Measurements from ENCODE around the gene TM9SF3. TPM values are rescaled to one million over a fixed set of nuclear protein-coding genes. Genes with fewer than 3 reads are reported as not detected.

The TM9SF3 gene
- 129 TPM for total RNA-seq

DNA sequence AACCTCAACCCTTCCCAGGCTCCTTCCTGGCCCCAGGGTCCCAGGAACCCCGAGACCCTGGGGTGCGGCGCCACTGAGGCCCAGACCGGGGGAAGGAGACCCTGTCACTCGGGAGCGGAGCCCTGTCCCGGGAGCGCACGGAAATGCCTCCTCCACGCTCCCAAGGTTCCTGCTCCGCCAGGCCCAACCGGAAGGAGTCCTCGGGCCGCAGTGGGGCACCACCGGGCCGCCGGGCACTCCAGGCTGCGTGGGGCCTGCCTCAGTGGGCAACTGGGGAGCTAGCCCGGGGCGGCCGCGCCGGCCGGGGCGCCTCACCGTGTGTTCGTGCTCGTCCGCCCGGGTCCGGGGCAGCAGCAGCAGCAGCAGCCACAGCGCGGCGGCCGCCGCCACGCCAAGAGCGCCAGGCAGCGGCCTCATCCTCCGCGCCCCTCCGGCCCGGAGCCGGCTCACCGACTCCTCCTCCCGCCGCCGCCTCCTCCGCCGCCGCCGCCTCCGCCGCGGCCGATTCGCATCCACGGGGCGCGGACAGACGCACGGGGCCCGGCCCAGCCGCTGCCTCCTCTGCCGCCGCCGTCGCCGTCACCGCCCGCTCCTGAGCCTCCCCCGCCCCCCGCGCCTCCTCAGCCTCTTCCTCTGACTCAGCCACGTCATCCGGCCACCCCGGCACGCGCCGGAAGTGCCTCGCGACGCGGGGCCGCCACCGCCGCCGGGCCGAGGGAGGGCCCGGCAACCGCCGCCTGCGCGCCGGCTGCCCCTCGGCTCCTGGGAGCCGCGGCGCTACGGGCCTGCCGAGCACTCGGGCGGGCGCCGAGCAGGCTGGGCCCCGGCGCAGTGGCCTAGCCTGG is at the start of gene TM9SF3:
Gene TM9SF3, minus strand, starts transcription at position 594 of the 845 bp plus-strand sequence. Its CDS starts 177 bp downstream, at position 417.
- DNase-seq, result peak; percentile 88

DNA sequence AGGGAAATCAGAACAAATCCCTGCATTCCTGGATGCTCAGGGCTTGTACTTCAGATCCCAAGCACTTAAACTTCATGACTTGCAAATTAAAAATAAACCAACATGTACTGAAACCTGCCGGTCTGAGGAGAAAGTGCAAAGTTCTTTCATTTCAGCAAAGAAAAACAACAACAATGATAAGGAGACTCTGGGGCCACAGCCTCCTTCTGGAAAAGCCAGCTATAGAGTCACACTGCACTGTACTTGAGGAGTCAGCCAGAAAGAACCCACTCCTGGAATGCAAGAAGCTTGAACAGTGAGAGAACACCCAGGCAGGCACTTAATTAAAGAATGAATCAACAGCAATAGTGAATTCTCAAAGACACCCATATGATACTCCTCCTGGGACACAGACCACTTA is 49.7 kb upstream of the TM9SF3 start:
- no peak for DNase-seq

DNA sequence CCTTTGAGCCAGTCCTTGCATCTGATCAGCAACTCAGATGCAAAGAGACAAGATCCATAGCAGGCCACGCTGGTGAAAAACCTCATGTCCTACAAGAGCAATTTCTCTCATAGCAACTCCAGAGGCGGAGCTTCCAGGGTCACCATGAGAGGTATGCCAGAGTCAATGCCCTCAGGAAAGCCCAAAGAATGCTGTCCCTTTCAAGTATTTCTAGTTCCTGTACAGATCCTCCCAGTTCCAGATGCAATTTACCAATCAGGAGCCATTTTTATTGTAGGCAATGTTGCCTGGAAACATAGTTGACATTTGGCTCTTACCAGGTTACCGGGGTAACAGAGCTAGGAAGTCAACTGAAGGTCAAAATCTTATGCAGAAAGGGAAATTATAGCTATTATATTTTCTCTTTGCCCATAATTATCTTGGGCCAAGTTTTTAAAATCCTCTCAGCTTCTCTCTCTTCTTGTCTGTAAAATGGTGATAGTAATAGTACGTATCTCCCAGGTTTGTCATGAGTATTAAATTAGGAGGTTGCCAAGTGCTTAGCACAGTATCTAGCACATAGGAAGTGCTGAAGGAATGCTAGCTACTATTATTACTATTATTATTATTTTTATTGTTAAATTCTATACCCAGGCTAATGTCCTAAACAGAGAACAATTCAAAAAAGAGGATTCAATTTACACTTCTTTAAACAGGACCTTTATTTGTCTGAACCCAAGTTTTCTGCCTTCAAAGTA is 46.3 kb upstream of the TM9SF3 start:
- DNase-seq, result no peak

DNA sequence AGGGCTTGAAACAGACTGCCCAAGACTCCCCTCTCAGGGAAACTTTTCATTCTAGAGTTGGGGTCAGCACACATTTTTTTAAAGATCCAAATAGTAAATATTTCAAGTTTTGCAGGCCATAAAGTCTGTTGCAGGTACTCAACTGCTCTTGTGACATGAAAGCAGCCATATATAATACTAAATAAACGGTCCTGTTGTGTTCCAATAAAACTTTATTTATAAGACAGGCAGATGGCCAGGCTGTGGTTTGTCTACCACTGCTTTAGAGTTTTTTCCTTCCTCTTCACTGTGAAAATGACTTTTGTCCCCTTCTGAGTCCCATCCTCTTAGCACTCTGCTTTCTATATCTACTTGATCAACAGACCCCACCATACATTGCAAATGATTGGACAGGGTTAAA is 40.5 kb upstream of the TM9SF3 start:
- DNase-seq, result no peak

DNA sequence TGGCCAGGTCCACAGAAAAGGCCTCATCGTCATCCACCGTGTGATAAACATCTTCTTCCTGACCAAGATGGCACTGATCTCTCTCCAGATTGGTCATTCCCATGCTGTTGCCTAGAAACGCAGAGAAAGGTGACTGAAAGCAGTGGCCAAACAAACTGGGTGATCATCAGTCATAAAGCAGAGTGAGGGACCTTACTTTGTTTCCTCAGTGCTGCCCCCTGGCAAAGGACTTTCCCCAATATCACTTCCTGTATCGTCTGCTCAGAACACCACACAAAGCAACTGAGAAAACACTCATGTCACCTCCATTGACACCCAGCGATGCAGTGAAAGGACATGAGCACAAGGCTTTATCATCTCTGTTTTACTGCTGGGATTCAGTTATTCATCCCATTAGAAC is 40.0 kb upstream of the TM9SF3 start:
- no peak for DNase-seq

DNA sequence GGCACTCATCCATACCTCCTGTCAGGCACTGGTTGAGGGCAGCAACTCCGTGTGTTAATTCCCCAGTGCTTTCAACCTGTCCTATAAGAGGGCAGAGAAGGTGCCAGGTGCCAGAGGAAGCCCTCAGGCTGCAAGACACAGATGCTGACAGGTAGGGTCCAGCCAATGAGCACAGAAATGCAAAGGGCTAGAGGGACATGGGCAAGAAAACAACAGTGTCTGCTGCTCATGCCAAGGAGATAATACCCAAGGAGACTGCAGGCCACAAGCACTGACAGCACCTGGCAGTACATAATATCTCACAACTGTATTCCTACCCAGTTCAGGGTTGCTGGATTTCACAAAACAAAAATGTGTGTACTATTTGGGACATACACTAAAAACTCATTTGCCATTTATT is 38.4 kb upstream of the TM9SF3 start:
- no peak for DNase-seq

DNA sequence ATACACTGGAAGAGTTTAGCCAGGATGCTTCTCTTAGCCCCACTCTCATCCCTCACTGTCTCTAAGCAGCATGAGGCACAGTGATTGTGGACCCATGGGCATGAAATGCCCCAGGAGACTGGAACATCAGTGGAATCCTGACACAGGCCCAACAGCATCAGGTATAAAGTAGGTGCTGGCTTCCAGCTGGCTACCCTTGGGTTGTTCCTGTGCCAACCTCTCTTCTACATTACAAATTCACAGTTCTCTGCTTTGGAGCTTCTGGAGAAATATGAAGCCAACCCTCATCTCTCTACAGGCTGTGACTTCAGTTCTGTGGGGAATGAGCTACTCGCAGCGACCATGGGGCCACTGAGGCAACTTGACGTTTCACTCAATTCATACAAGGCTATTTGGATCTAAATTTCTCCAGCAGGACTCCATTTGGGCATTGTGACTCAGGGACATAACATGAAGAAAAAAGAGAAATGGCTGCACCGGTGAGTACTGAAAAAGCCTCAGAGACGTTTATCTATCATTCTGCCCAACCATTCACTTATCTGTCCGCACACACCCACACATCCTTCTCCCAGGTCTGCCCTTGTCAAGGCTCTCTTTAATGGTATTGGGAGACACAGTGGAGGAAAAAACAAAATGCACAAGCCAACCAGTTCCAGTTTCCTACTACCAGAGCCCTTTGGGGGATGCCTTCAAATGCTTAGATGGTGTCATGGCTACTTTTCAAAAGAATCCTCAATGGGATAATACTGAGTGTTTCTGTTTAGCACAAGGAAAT is 35.4 kb upstream of the TM9SF3 start:
- no peak for DNase-seq

DNA sequence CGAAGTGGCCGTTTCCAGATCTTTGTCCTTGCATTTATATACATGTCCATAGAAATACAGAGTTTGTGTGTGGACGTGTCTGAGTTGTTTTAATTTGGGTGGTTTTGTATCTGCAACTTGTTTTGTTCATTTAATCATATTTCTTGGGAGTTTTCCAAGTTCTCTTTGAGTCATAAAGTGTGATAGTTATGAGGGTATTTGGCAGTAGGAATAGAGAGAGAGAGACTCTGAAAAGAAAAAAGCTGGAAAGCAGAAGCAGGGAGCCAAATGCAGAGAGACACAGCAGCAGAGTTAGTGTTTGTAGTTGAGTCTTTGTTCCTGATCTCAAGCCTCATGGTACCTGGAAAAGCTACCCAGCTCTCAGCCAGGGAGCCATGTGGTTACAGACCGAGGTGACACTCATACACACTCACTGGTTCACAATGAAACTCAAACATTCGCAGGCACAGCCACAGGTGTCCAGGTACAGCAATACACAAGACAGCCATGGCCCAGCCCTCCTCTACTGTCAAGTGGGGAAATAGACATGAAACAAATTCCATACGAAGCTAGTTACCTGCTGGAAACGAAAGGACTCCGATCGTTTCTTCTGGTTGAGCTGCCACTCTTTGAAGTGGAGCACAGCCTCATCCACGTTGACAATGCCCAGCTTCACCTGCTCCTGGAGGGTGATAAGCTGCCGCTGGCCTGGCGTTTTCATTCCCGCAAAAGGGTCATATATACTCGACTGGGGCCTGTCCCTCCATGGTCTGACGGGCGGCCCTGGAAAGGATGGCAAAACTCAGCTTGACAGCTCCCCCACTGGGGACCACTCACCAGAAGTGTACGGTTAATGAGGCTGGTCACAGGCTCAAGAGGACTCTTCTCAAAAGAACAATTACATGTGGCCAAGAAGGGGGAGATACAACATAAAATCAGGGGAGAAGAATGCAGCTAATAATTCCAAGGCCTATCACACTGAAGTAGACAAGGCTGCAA is 33.3 kb upstream of the TM9SF3 start:
- no peak for DNase-seq

DNA sequence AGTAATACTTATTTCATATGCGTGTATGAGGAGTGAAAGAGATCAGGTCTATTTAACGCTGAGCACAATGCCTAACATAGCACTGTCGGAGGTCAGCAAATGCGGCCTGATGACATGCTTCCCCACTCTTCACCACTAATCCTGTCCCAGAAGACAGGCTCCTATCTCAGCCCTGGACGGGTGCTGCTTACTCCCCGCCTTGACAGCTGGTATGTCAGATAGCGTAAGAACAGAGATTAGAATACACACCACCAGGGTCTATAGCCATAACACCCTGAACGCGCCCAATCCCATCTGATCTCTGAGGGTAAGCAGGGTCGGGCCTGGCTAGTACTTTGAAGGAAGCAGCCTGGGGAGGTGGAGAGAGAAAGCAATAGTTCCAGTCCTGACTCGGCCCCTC is 32.3 kb upstream of the TM9SF3 start:
- no peak for DNase-seq

DNA sequence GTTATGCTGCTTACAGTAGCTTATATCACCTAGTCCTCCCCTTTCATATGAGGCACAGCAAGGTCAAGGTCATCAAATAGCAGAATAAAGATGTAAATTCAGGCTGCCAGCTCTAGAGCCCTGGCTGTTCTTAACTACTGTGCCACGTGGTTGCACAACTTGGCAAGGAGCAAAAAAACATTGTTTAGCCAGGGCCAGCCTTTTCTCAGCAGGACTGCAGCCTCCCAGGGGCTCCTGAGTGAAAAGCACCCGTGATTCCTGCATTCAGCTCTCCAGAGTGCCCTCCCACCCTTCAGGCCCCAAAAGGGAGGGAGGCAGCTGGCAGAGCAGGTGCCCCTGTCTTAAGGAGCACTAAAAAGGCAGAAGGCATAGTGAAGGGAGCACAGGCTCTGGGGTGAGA is 31.8 kb upstream of the TM9SF3 start:
- DNase-seq, result no peak

DNA sequence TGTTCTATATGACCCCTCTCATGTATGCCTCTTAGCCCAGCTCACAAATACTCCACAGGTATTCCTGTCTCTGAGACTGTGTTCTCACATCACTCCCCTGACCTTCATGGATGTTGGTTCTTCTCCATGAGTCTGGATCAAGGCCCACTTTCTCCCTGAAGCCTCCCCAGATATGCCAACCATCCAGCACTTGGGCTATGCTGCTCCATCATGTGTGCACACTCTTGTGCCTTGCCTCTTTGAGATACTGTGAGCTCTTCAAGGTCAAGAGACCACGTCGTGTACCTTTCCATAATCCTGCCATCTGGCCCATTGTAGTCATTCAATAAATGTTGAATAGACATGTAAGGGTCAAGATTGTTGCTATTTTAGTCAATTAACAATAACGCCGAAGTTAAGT is 30.1 kb upstream of the TM9SF3 start:
- no peak for DNase-seq

DNA sequence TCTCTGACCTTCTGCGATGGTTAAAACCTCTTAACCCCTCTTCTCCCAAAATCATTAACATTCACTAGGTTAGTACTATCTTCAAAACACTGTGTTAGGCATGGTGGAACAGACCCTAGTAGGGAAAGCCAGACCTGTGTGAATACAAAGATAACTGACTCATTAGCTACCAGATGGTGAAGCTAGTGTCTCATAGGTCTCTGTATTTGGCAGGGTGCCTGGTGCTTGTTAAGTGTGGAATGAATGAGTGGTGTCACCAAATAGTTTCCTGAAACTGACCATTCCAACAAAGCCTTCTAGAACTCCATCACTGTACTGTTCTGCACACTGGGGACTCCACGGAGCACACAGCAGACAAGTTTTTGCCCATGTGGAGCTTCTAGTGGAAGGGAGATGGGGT is 27.7 kb upstream of the TM9SF3 start:
- no peak for DNase-seq

DNA sequence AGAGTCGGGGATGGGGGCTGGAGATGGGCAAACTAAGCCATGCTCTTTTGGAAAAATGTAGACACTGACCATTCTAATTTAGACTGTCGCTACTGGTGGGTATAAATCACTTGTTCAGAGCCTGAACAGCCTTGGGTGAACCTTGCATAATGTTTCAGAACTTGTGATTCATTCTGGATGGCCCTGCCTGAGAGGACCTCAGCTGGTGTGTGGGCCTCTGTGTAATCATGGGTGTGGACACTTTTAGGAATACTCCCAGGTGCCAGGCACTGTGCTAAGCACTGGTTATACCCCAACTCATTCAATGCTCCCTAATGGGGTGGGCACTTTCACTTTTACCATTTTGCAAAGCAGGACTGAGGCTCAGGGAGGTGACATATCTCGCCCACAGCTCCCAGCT is 26.8 kb upstream of the TM9SF3 start:
- no peak for DNase-seq

DNA sequence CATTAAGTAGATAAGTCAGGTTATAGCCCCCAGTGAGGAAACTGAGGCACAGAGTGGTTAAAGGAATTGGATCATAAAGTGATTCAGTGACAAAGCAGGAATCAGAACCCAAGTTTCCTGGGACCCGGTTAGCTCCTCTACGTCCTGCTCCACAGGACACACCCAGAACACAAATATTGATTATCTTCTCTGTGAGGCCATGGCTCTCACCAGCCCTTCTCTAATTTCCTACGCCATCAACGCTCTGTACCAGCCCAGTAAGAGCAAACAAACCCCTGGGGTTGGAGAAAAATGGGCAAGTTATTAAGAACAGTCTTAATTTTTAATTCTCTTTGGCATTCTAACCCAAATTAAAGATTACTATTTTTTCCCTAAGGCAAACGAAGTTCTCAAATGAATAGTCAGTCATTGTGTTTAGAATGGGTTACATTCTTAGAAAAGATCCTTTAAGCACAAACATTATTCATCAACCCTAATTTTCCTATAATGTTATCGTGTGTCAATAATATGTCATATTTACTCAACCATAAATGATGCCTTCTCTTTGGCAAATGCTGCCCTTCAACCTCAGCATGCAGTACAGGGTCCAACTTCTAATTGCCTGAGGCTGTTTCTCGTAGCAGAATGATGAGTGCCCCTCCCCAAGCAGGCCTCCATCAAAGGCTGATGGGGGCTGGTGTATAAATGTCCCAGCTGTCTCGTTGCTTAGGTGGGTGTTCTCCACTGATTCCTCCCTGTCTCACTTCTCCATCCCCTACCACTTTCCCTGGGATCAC is 25.4 kb upstream of the TM9SF3 start:
- DNase-seq, result no peak

DNA sequence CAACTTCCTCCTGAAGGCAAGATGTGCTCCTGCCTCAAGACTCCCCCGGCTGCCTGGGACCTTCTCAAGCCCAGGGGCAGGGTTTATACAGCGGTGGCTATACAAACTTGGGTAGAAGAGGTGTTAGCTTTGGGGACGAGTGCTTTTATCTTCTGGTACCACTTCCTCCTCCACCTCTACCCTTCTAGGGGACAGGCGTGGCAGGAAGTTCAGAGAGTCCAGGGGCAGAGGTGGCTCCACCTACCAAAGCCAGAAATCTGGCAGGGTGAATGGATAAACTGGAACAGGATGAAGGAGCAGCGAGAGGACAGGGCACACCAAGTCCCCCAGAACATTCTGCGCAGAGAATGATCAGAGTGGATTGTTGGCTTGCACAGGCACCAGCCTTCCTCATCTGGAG is 24.0 kb upstream of the TM9SF3 start:
- no peak for DNase-seq

DNA sequence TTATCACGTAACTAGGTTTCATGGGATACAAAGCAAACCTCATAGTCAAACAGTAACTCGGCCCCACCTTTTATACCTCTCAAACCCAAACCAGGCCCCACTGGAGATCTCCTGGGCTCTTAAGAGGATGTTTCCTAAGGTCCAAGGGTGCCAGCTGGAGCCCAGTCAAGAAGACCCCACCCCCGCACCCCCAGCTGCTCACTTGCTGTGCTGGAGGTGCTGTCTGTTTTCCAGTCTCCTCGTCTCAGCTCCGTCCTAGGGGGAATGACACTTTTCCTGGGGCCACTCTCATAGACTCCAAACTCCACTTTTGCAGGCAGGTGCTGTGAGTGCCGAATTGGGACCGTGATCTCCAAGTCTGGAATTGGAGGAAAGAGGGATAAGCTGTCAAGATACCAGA is 22.7 kb upstream of the TM9SF3 start:
- DNase-seq, result no peak

DNA sequence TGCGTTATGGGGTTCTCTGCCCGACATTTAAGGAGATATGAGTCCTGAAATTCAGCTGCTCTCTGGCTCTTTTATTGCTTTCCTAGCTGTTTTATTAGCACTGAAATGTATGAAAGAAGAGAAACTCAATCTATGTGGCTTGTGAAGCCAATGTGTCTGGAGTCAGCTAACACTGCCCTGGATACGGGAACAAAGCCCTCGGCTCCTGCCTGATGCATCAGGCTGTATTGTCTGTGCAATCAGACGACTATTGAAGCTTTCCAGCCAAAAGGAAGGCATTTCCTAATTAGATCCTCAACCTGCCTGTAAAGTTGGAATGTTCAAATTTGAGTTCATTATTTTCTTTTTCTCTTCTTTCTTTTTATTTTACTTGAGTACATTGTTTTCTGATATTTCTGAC is 22.0 kb upstream of the TM9SF3 start:
- DNase-seq, result no peak

DNA sequence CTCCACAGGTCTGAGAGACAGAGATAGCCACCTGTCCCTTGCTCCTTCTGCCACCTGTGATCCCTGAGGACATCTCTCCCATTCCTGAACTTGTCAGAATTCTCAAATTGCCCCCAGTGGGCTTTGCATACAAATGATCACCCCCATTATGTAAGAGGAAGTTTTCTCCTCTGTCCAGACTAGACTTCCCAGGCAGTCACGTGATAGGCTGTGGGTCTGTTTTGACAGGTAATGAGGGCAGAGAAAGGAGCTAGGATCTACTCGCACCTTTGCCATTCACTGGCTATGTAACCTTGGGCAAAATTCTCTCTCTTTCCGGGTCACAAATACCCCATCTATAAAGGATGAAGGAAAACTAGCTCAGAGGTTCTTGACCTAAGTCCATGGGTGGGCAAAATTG is 21.4 kb upstream of the TM9SF3 start:
- DNase-seq, result no peak

DNA sequence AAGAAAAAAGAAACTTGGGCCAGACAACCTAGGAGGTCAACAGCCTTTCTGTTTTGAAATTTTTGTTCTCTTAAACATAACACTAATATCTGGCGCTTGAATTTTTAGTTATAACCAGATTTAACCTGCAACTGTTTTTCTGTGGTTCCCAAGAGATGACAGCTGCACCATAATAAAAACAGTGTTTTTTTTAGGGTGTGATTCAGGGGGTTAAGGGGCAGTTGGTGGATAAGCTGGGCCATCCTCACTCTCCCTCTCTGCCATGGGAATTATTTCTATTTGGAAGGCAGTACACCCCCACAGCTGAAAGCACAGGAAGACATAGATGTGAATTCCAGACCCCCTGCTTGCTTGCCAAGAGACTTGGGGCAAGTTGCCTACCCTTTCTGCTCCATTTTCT is 20.1 kb upstream of the TM9SF3 start:
- DNase-seq, result no peak

DNA sequence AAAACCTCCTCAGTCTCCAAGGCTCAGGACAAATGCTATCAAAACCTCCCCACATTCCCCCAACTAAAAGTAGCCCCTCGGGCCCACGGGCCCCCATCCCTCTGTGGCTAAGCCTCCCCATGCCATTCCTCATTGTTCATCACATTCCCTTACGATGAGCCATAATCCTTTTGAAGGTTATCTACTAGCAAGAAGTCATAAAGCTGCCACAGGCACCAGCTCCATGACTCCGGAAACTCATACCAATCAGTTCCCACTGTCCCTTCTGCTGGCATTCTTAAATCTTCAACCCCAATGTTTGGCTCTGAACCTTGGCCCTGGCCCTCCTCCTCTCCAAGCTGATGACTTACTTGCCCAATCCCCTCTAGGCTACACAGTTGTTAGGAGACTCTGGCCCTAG is 19.4 kb upstream of the TM9SF3 start:
- DNase-seq, result no peak

DNA sequence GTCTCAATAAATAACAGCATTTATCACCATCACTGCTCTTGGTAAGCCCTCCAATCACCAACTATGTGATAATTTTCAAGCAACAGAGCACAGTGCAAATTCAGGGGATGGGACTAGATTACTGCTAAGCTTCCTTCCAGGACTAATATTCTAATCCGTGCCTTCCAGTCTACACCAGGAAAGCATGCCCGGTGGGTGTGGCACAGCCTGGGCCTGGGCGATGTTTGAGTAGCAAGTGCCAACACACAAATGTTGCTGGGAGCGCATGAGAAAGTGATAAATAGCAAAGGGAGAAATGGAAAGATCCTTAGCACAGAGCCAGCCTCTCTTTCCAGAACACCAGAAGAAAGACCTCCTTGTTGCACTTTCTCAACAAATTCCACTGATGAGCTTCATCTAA is 13.5 kb upstream of the TM9SF3 start:
- DNase-seq, result no peak
